Kidney epithelial cell (primary cell): ENCODE data around the gene LAT. TPM values are rescaled to one million over a fixed set of nuclear protein-coding genes. Genes with fewer than 3 reads are reported as not detected.

Experiments used
- DNase-seq: peaks from one replicate; pipeline ENCODE4 v3.0.0-alpha.2; 2010; ENCODE audit warnings: low read depth
- H3K27me3 ChIP-seq: 2 replicates; pipeline ENCODE4 v1.6.0; 2011; ENCODE audit warnings: low read length; ENCODE audit not compliant: control insufficient read depth, insufficient read depth
- H3K36me3 ChIP-seq: 2 replicates; pipeline ENCODE4 v1.5.1; 2011; ENCODE audit warnings: low read length; ENCODE audit not compliant: control insufficient read depth, insufficient read depth
- H3K4me3 ChIP-seq: 2 replicates; pipeline ENCODE4 v1.5.1; 2011; ENCODE audit warnings: low read depth, mild to moderate bottlenecking, control low read depth, low read length
- total RNA-seq: library from RNA; depleted of rRNA; stranded (reverse); fragments of >200 nt; gene quantifications from 2 replicates; pipeline ENCODE4 v1.2.3, GENCODE V29; 2015
- TF ChIP-seq, protein P1 (sequence below): IDR thresholded peaks from 2 replicates; pipeline ENCODE4 v1.5.1; 2011; ENCODE audit warnings: mild to moderate bottlenecking, moderate library complexity, low read length, control low read depth, inconsistent platforms; ENCODE audit not compliant: insufficient read depth, poor library complexity, severe bottlenecking

The LAT gene
- total RNA-seq: 2.9 and 8.6 TPM in 2 replicates

DNA sequence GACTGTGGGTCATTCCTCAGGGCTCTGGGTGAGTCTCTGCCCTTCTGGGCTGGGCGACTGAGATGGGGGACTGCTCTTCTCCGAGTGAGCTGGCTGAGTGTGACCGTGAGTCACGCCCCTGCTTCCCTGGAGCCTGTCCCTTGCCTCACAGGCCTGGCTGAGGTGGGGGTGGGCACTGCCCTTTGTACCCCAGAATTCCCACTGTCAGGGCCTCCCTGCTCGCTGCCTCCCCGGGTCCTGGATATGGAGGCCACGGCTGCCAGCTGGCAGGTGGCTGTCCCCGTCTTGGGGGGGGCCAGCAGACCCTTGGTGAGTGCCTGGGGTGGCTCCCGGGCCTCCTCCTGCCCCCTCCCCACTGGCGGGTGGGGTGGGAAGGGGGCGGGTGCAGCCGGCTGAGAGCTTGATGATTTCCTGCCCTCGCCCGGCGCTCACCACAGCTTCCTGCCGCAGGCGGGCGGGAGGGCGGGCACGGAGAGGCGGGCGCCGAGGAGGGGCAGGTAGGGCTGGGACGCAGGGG is at the start of gene LAT:
Gene LAT (plus strand): TSS at position 434 of the 517 bp plus-strand sequence. CDS start 366 bp downstream, outside the sequence.
- no peak for DNase-seq
- no peak within 1 kb of the TSS for H3K4me3 ChIP-seq
- no peaks in the 10 kb centered on the region for H3K27me3 ChIP-seq
- H3K36me3 ChIP-seq: peaks cover 10% of the 10 kb centered on the region
- TF ChIP-seq, protein P1, sequence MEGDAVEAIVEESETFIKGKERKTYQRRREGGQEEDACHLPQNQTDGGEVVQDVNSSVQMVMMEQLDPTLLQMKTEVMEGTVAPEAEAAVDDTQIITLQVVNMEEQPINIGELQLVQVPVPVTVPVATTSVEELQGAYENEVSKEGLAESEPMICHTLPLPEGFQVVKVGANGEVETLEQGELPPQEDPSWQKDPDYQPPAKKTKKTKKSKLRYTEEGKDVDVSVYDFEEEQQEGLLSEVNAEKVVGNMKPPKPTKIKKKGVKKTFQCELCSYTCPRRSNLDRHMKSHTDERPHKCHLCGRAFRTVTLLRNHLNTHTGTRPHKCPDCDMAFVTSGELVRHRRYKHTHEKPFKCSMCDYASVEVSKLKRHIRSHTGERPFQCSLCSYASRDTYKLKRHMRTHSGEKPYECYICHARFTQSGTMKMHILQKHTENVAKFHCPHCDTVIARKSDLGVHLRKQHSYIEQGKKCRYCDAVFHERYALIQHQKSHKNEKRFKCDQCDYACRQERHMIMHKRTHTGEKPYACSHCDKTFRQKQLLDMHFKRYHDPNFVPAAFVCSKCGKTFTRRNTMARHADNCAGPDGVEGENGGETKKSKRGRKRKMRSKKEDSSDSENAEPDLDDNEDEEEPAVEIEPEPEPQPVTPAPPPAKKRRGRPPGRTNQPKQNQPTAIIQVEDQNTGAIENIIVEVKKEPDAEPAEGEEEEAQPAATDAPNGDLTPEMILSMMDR: no peak

GRCh38 chr16:28935346-28935745 is 49.5 kb upstream of the LAT start:
- no peak for DNase-seq
- no peaks in the 10 kb centered on the region for H3K36me3 ChIP-seq
- TF ChIP-seq, protein P1: no peak
- H3K4me3 ChIP-seq: no peak overlapping the region
- H3K27me3 ChIP-seq: no peaks in the 10 kb centered on the region

- H3K27me3 ChIP-seq: no peaks in the 10 kb centered on the region
- H3K4me3 ChIP-seq: no peak overlapping the region
- no peak for DNase-seq
- H3K36me3 ChIP-seq: no peaks in the 10 kb centered on the region
- TF ChIP-seq, protein P1: no peak
Measured at GRCh38 chr16:28935924-28936783, 48.7 kb upstream of the LAT start.

DNA sequence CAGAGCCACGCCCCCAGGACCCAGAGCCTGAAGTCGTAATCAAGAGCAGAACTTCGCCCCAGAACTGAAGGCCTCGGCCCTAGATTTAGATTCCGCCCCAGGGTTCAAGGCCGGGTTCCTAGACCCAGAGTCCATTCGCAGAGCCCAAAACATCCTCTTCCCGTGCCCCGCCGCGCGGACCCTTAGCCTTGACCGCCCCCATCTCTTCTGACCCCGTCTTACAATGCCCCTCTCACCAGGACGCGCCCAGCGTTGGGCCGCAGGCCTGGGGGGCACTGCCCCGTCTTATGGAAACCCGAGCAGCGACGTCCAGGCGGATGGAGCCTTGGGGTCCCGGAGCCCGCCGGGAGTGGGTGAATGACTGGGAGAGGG is 48.1 kb upstream of the LAT start:
- Histone ChIP-seq H3K4me3 (no peak overlapping the region), H3K36me3 (no peaks in the 10 kb centered on the region), H3K27me3 (no peaks in the 10 kb centered on the region)
- DNase-seq: no peak
- TF ChIP-seq, protein P1: no peak

DNA sequence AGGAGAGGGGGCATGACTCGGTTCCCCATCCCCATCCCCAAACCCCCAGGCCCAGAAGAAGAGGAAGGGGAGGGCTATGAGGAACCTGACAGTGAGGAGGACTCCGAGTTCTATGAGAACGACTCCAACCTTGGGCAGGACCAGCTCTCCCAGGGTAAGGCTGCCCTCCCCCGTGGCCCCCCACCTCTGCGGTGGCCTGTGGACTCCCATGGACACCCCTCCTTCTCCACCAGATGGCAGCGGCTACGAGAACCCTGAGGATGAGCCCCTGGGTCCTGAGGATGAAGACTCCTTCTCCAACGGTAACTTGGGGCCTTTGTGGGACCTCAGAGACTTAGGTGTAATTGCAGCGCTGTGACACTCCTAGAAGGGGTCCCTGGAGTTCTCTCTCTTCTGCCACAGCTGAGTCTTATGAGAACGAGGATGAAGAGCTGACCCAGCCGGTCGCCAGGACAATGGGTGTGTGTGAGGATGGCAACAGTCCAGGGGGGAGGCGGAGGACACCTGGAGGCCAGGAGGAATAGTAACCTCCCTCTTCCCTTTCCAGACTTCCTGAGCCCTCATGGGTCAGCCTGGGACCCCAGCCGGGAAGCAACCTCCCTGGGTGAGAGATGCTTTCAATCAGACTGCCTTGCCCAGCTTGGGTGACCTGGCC is 47.5 kb upstream of the LAT start:
- TF ChIP-seq, protein P1: no peak
- Histone ChIP-seq H3K36me3 (no peaks in the 10 kb centered on the region), H3K4me3 (no peak overlapping the region), H3K27me3 (no peaks in the 10 kb centered on the region)
- no peak for DNase-seq
